Measurements from ENCODE around the gene ZFYVE21.

ZFYVE21 gene

GRCh38 chr14:103704708-103705107 lies 10.9 kb upstream of the ZFYVE21 start:
- no peak for DNase-seq (ENCODE audit: extremely low read depth in 1 of 2, low read depth in 1 of 2)

GRCh38 chr14:103705118-103705503 lies 10.5 kb upstream of the ZFYVE21 start:
- no peak for DNase-seq (ENCODE audit: extremely low read depth in 1 of 2, low read depth in 1 of 2)

GRCh38 chr14:103705504-103706284 lies 9.9 kb upstream of the ZFYVE21 start:
- DNase-seq (ENCODE audit: extremely low read depth in 1 of 2, low read depth in 1 of 2): no peak

GRCh38 chr14:103706551-103707328 lies 8.9 kb upstream of the ZFYVE21 start:
- DNase-seq (ENCODE audit: extremely low read depth in 1 of 2, low read depth in 1 of 2): no peak

GRCh38 chr14:103707329-103708263 lies 8.0 kb upstream of the ZFYVE21 start:
- DNase-seq (ENCODE audit: extremely low read depth in 1 of 2, low read depth in 1 of 2): no peak

GRCh38 chr14:103708750-103709187 lies 6.8 kb upstream of the ZFYVE21 start:
- no peak for DNase-seq (ENCODE audit: extremely low read depth in 1 of 2, low read depth in 1 of 2)

- no peak for DNase-seq (ENCODE audit: extremely low read depth in 1 of 2, low read depth in 1 of 2)
Observed at GRCh38 chr14:103709814-103710213, 5.8 kb upstream of the ZFYVE21 start.

GRCh38 chr14:103710771-103711377 lies 4.7 kb upstream of the ZFYVE21 start:
- no peak for DNase-seq (ENCODE audit: extremely low read depth in 1 of 2, low read depth in 1 of 2)

GRCh38 chr14:103711516-103712431 lies 3.8 kb upstream of the ZFYVE21 start:
- DNase-seq (ENCODE audit: extremely low read depth in 1 of 2, low read depth in 1 of 2): no peak

GRCh38 chr14:103712633-103713247 lies 2.9 kb upstream of the ZFYVE21 start:
- no peak for DNase-seq (ENCODE audit: extremely low read depth in 1 of 2, low read depth in 1 of 2)

GRCh38 chr14:103713304-103714062 lies 2.1 kb upstream of the ZFYVE21 start:
- DNase-seq (ENCODE audit: extremely low read depth in 1 of 2, low read depth in 1 of 2): no peak

GRCh38 chr14:103714063-103714724 lies 1.4 kb upstream of the ZFYVE21 start:
- no peak for DNase-seq (ENCODE audit: extremely low read depth in 1 of 2, low read depth in 1 of 2)

GRCh38 chr14:103716091-103716801 lies 636 bp downstream of the ZFYVE21 start:
- DNase-seq (ENCODE audit: extremely low read depth in 1 of 2, low read depth in 1 of 2): no peak

GRCh38 chr14:103716899-103717411 lies 1.3 kb downstream of the ZFYVE21 start:
- DNase-seq (ENCODE audit: extremely low read depth in 1 of 2, low read depth in 1 of 2): no peak

GRCh38 chr14:103718572-103718971 lies 3.0 kb downstream of the ZFYVE21 start:
- no peak for DNase-seq (ENCODE audit: extremely low read depth in 1 of 2, low read depth in 1 of 2)

GRCh38 chr14:103719751-103720150 lies 4.1 kb downstream of the ZFYVE21 start:
- DNase-seq (ENCODE audit: extremely low read depth in 1 of 2, low read depth in 1 of 2): no peak

Measured in activated CD8-positive, alpha-beta memory T cell treated with anti-CD3 and anti-CD28 coated beads for 1 hour (primary cell).